ENCODE data around the gene FLNB.

DNA sequence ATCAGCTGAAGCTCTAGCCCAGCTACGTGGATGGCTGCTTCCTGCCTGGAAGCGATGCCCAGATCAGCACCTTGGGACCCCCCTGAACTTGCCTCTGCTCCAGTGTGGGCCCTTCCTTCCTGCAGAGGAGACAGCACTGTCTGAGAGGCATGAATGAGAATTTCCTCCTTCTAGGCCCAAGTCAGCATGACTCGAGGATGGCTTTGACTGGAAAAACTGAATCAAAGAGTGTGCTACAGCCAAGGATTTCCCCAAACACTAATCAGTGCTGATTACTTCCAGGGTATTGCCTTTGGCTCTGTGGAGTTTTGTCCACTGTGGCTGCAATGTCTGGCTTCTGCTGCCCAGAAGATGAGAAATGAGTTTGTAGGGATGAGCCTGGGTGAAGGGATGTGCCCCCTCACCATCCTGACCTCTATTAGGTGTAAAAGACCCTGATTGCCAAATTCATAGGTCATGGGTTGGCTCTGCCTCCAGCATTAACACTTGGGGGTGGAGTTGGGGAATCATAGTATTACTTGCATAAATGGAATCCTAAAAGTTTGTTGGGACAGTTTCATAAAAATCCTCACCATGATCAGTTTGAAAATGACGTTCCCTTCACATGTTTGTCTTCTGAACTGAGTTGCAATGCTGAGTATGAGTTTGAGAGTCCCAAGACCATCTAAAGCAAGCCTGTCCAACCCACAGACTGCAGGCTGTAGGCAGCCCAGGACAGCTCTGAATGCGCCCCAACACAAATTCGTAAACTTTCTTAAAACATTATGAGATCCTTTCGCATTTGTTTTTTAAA lies 36.7 kb downstream of the FLNB start:
- TF ChIP-seq, protein P1, sequence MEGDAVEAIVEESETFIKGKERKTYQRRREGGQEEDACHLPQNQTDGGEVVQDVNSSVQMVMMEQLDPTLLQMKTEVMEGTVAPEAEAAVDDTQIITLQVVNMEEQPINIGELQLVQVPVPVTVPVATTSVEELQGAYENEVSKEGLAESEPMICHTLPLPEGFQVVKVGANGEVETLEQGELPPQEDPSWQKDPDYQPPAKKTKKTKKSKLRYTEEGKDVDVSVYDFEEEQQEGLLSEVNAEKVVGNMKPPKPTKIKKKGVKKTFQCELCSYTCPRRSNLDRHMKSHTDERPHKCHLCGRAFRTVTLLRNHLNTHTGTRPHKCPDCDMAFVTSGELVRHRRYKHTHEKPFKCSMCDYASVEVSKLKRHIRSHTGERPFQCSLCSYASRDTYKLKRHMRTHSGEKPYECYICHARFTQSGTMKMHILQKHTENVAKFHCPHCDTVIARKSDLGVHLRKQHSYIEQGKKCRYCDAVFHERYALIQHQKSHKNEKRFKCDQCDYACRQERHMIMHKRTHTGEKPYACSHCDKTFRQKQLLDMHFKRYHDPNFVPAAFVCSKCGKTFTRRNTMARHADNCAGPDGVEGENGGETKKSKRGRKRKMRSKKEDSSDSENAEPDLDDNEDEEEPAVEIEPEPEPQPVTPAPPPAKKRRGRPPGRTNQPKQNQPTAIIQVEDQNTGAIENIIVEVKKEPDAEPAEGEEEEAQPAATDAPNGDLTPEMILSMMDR (conservative IDR thresholded peaks at IDR 0.05 in 1 of 2, IDR thresholded peaks at IDR 0.05 in 1 of 2; ENCODE audit: extremely low read depth in 1 of 2, insufficient read depth in 1 of 2, low read depth in 1 of 2, low read length in 2 of 2) = no peak
- no peak for TF ChIP-seq EZH2 (IDR thresholded peaks at IDR 0.05; ENCODE audit: borderline replicate concordance, low read length)

Measured in mammary epithelial cell (primary cell).